Neural crest cell (in vitro differentiated cells): ENCODE measurements around the gene XK. TPM values are rescaled to one million over a fixed set of nuclear protein-coding genes. Genes with fewer than 3 reads are reported as not detected.
"Not testable (repeated sequence)": the region's sequence is repeated elsewhere in the genome, so short reads cannot be mapped to it uniquely, and the experiment has no call there.

ENCODE experiments used
- DNase-seq: peaks from one replicate; pipeline ENCODE4 v3.0.0; 2021; ENCODE audit warnings: low read depth, mixed read lengths, low spot score
- H3K27ac Mint-ChIP-seq: one replicate; pipeline ENCODE4 v1.8.0; 2021; ENCODE audit warnings: mild to moderate bottlenecking, mixed read lengths; ENCODE audit not compliant: unreplicated experiment
- H3K27me3 Mint-ChIP-seq: 2 replicates; pipeline ENCODE4 v1.8.0; 2021; ENCODE audit warnings: low read depth, mild to moderate bottlenecking, mixed read lengths
- H3K36me3 Mint-ChIP-seq: 2 replicates; pipeline ENCODE4 v1.8.0; 2021; ENCODE audit warnings: low read depth, mild to moderate bottlenecking, mixed read lengths
- H3K4me1 Mint-ChIP-seq: 2 replicates; pipeline ENCODE4 v1.8.0; 2021; ENCODE audit warnings: mixed read lengths
- H3K4me3 Mint-ChIP-seq: one replicate; pipeline ENCODE4 v1.8.0; 2021; ENCODE audit warnings: mild to moderate bottlenecking, mixed read lengths
- H3K9me3 Mint-ChIP-seq: 2 replicates; pipeline ENCODE4 v1.8.0; 2021; ENCODE audit warnings: mixed read lengths
- total RNA-seq: library from RNA; stranded (reverse); gene quantifications from 2 replicates; pipeline ENCODE4 v1.2.1, GENCODE V29; 2021
- TF ChIP-seq, protein P1 (sequence below): fragments of 200-600 bp; sonication (generic); conservative IDR thresholded peaks from 2 replicates; pipeline ENCODE4 v1.5.0; 2021; ENCODE audit warnings: antibody characterized with exemption, mild to moderate bottlenecking

The XK gene
- total RNA-seq, 1 donor from 2014 or later = 0.12 TPM

DNA sequence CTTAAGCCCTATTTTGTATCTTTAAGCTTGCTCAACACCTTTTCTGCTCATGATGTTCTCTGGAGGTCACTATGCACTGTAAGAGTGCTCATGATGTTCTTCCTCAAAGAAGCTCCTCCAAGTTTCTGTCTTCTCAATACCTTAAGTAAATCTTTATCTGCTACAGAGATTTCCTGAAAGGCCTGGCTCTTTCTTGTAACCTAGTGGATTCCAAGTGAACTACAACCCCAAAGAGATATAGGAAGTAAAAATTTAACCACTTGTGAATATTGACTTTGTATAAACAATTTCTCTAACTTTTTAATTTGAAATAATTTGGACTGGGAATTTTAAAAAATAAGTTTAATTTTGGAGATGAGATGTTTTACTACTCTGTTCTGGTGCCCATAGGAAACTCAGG lies 39.3 kb upstream of the XK start:
- DNase-seq = no peak
- no peaks in the 10 kb centered on the region for H3K27me3 Mint-ChIP-seq
- H3K36me3 Mint-ChIP-seq = no peaks in the 10 kb centered on the region
- H3K4me3 Mint-ChIP-seq = no peak overlapping the region
- H3K9me3 Mint-ChIP-seq = peaks cover 2% of the 10 kb centered on the region
- TF ChIP-seq, protein P1, sequence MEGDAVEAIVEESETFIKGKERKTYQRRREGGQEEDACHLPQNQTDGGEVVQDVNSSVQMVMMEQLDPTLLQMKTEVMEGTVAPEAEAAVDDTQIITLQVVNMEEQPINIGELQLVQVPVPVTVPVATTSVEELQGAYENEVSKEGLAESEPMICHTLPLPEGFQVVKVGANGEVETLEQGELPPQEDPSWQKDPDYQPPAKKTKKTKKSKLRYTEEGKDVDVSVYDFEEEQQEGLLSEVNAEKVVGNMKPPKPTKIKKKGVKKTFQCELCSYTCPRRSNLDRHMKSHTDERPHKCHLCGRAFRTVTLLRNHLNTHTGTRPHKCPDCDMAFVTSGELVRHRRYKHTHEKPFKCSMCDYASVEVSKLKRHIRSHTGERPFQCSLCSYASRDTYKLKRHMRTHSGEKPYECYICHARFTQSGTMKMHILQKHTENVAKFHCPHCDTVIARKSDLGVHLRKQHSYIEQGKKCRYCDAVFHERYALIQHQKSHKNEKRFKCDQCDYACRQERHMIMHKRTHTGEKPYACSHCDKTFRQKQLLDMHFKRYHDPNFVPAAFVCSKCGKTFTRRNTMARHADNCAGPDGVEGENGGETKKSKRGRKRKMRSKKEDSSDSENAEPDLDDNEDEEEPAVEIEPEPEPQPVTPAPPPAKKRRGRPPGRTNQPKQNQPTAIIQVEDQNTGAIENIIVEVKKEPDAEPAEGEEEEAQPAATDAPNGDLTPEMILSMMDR = peak; percentile 36
- no peak overlapping the region for H3K27ac Mint-ChIP-seq
- H3K4me1 Mint-ChIP-seq = no peaks in the 10 kb centered on the region

DNA sequence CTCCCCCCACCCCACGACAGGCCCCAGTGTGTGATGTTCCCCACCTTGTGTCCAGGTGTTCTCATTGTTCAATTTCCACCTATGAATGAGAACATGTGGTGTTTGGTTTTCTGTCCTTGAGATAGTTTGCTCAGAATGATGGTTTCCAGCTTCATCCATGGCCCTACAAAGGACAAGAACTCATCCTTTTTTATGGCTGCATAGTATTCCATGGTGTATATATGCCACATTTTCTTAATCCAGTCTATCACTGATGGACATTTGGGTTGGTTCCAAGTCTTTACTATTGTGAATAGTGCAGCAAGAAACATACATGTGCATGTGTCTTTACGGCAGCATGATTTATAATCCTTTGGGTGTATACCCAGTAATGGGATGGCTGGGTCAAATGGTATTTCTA lies 34.7 kb upstream of the XK start:
- not testable (repeated sequence) for H3K36me3 Mint-ChIP-seq, H3K27ac Mint-ChIP-seq, H3K27me3 Mint-ChIP-seq, H3K4me1 Mint-ChIP-seq, DNase-seq, H3K9me3 Mint-ChIP-seq, H3K4me3 Mint-ChIP-seq

DNA sequence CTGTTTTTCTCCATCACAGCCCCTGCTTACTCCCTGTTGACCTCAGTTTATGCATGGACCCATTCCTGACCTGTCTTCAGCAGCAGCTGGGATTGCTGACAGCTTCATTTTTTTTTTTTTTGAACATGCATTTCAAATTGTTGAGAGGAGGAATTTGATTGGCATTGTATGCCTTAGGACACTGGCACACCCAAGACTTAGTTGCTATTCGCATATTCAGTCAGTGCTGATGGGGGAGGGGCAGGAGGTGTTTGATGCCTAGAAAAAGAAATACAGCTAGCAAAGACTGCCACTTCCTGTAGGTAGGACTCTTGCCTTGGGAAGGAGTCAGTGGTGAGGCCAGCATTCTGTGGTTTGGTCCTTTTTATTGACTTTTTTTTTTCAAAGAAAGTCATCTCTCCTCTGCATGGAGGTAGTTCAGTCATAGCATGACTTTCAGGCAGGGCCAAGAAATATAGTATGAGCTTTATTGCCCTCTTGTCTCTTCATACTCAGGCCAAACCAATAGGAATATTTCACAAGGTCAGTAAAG lies 33.6 kb upstream of the XK start:
- Mint-ChIP-seq H3K27me3 (no peaks in the 10 kb centered on the region), H3K4me3 (no peak overlapping the region), H3K27ac (no peak overlapping the region), H3K4me1 (no peaks in the 10 kb centered on the region), H3K9me3 (peaks cover 2% of the 10 kb centered on the region), H3K36me3 (no peaks in the 10 kb centered on the region)
- TF ChIP-seq, protein P1 = no peak
- DNase-seq = no peak

DNA sequence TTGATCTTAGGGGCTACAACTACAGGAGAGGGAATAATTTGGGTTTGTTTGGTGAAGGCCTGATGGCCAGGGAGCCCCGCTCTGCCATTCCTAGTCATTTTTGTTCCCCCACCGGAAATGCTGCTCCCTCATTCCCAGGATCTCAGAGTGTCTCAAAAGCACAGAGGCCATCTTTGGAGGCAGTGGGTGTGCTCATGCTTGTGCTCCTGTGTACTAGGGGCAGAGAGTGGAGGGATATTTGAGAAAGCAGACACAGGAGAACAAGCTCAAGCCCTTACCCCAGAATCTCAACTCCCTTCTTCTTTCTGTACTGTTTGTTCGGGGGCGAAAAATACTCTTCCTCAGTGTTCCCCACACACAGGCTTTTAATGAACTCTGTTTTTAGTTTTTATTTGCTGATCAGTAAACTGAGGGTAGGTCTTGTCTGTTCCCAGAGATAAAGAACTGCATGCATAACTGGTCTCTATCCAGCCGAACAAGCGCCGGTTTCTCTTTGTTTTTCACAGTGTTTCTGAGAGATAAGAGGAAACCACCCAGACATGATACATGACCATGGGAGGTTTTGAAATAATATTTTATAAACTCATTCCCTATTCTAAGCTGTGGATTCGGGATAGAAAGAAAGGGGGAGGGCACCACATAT lies 32.9 kb upstream of the XK start:
- H3K36me3 Mint-ChIP-seq = no peaks in the 10 kb centered on the region
- H3K27ac Mint-ChIP-seq = no peak overlapping the region
- H3K9me3 Mint-ChIP-seq = peaks cover 2% of the 10 kb centered on the region
- H3K4me1 Mint-ChIP-seq = no peaks in the 10 kb centered on the region
- H3K27me3 Mint-ChIP-seq = no peaks in the 10 kb centered on the region
- TF ChIP-seq, protein P1 = no peak
- no peak for DNase-seq
- H3K4me3 Mint-ChIP-seq = no peak overlapping the region

DNA sequence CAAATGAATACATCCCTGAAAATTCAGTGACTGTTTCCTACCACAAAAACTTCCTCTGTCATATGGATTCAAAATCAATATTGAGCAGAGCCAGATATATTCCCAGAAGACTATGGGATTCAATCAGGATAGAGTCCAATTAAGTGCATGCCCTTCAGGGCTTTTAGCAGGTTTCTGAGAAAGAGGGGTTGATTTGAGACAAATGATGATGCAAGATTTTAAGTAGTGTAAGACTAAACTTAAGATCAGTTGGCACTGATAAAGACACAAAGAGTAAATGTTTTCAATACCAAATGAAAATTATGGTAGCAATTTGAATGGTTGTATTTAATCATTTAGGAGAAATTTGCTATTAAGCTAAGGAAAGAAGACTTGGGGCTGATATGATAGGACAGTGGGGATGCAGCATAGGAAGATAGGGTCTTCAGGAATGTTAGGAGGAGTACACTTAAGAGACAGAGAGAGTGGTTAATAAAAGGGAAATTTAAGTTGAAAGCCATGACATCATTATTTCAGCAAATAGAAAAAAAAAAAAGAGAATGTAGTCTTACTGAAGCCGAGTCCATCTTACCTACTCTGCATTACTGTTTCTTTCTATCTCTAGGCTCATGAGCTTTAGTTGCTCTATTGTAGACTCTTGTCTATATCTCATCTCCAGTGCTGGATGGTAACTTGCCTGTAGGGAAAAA lies 32.0 kb upstream of the XK start:
- no peak overlapping the region for H3K4me3 Mint-ChIP-seq
- no peak for DNase-seq
- no peaks in the 10 kb centered on the region for H3K27me3 Mint-ChIP-seq
- H3K27ac Mint-ChIP-seq = no peak overlapping the region
- H3K9me3 Mint-ChIP-seq = peaks cover 2% of the 10 kb centered on the region
- no peaks in the 10 kb centered on the region for H3K36me3 Mint-ChIP-seq
- TF ChIP-seq, protein P1 = no peak
- H3K4me1 Mint-ChIP-seq = no peaks in the 10 kb centered on the region
